ENCODE results near the gene YIPF2.

The YIPF2 gene

DNA sequence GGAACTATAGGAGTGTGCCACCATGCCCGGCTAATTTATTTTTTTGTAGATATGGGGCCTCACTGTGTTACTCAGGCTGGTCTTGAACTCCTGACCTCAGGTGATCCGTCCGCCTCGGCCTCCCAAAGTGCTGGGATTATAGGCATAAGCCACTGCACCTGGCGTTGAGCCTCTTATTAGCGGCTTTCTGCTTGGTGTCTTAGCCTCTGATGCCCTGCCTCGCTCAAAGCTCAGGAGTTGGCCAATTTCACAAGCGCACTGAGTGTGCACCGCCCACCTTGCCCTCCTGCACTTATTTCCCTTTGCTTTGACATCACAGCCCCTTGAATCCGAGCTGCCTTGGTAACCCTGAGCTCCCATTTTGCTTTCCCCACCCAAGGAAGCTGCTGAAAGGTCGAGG, 10.1 kb downstream of the YIPF2 start:
- H3F3A ChIP-seq (ENCODE audit: insufficient read depth, low read length): no peaks in the 10 kb centered on the region
- H2AFZ ChIP-seq (ENCODE audit: low read length): no peak overlapping the region
- H3K9me3 ChIP-seq (replicated peaks; ENCODE audit: insufficient read depth, low read length): no peaks in the 10 kb centered on the region
- H4K20me1 ChIP-seq (ENCODE audit: insufficient read depth, low read length): no peaks in the 10 kb centered on the region
- H3K4me2 ChIP-seq (ENCODE audit: low read depth, low read length): no peak overlapping the region
- no peak overlapping the region for H3K9ac ChIP-seq (ENCODE audit: low read length)
- H3K36me3 ChIP-seq (replicated peaks; ENCODE audit: insufficient read depth, low read length): no peaks in the 10 kb centered on the region
- H3K79me2 ChIP-seq (ENCODE audit: low read length): no peaks in the 10 kb centered on the region
- TF ChIP-seq EZH2phosphoT487 (IDR thresholded peaks at IDR 0.05; ENCODE audit: low read length) (no peak), EZH2 (optimal IDR thresholded peaks at IDR 0.05; ENCODE audit: low read depth, low read length) (no peak)
- TF ChIP-seq, protein P1, sequence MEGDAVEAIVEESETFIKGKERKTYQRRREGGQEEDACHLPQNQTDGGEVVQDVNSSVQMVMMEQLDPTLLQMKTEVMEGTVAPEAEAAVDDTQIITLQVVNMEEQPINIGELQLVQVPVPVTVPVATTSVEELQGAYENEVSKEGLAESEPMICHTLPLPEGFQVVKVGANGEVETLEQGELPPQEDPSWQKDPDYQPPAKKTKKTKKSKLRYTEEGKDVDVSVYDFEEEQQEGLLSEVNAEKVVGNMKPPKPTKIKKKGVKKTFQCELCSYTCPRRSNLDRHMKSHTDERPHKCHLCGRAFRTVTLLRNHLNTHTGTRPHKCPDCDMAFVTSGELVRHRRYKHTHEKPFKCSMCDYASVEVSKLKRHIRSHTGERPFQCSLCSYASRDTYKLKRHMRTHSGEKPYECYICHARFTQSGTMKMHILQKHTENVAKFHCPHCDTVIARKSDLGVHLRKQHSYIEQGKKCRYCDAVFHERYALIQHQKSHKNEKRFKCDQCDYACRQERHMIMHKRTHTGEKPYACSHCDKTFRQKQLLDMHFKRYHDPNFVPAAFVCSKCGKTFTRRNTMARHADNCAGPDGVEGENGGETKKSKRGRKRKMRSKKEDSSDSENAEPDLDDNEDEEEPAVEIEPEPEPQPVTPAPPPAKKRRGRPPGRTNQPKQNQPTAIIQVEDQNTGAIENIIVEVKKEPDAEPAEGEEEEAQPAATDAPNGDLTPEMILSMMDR (IDR thresholded peaks at IDR 0.05; ENCODE audit: low read length): no peak
- no peak for DNase-seq
- no peaks in the 10 kb centered on the region for H3K4me1 ChIP-seq (ENCODE audit: low read length)
- no peaks in the 10 kb centered on the region for H3K9me2 ChIP-seq (replicated peaks; ENCODE audit: insufficient read depth, low read length)
- no peaks in the 10 kb centered on the region for H3K27me3 ChIP-seq (replicated peaks; ENCODE audit: insufficient read depth, low read length)
- H3K27ac ChIP-seq (ENCODE audit: low read length): no peak overlapping the region
- H3K4me3 ChIP-seq (ENCODE audit: low read length): no peak overlapping the region

DNA sequence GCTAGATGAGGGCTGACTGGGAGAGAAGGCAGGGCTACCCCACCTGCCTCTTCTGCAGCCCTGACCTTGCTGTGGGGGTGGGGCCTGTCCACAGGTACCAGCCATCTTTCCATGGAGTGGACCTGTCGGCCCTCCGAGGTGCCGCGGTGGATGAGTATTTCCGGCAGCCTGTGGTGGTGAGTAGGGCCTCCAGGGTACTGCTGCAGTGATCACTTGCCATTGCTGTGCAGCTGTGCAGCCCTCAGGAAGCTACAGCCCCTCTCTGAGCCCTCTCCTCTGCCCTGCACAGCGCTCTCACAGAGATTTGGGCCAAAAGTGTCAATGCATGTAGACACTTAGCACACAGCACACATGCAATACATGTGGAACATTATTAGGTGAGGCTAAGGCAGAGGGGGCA, 11.8 kb downstream of the YIPF2 start:
- Histone ChIP-seq H3F3A (ENCODE audit: insufficient read depth, low read length) (no peaks in the 10 kb centered on the region), H3K4me3 (ENCODE audit: low read length) (no peak overlapping the region), H4K20me1 (ENCODE audit: insufficient read depth, low read length) (no peaks in the 10 kb centered on the region), H3K79me2 (ENCODE audit: low read length) (no peaks in the 10 kb centered on the region), H3K9me3 (replicated peaks; ENCODE audit: insufficient read depth, low read length) (no peaks in the 10 kb centered on the region), H3K27me3 (replicated peaks; ENCODE audit: insufficient read depth, low read length) (no peaks in the 10 kb centered on the region), H2AFZ (ENCODE audit: low read length) (no peak overlapping the region), H3K4me1 (ENCODE audit: low read length) (no peaks in the 10 kb centered on the region), H3K4me2 (ENCODE audit: low read depth, low read length) (no peak overlapping the region), H3K9me2 (replicated peaks; ENCODE audit: insufficient read depth, low read length) (no peaks in the 10 kb centered on the region), H3K36me3 (replicated peaks; ENCODE audit: insufficient read depth, low read length) (no peaks in the 10 kb centered on the region), H3K9ac (ENCODE audit: low read length) (no peak overlapping the region), H3K27ac (ENCODE audit: low read length) (no peak overlapping the region)
- no peak for DNase-seq
- TF ChIP-seq EZH2phosphoT487 (IDR thresholded peaks at IDR 0.05; ENCODE audit: low read length) (no peak), EZH2 (optimal IDR thresholded peaks at IDR 0.05; ENCODE audit: low read depth, low read length) (no peak)
- TF ChIP-seq, protein P1 (IDR thresholded peaks at IDR 0.05; ENCODE audit: low read length): no peak

DNA sequence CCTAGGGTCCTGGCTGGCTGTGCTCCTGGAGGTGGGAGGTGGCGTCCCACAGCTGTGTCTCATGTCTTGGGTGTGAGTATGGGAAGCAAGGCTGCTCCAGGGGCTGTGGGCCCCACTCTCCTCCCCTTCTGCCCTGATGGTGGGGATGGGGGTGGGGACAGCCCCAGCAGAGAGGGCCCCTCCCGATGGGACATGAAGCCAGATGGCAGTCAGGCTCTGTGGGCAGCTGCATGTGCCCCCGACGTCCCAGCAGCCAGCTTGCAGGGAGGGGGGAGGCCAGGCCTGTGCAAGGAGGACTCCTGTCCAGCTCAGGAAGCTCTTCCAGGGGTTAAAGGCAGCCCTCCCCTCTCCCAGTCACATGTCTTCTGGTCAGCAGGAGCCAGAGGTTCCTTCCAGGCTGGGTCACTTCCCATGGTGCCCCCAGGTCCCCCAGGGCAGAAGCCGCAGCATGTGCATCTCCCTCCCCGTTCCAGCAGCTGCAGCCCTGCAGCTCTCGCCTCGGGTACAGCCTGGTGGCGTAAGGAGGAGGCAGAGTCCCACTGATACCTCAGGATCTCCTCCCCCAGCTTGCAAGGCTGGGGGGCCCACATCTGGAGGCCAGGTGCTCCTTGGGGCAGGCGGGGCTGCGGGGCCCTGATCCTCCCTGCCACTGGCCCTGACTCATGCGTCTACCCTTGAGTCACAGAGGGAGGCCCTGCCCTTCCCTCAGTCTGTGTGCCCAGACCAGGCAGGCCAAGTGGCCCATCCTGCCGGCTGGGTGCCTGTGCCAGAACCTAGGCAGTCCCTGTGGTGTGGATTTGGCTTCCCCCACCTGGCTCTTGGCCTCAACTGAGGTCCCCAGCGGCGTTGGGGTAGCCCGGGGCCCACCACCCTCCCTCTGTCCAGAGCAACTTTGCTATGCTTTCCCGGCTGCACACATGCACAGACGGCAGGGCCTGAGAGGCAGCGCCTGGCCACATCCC, 13.0 kb downstream of the YIPF2 start:
- H3K4me1 ChIP-seq (ENCODE audit: low read length): no peaks in the 10 kb centered on the region
- H3K9ac ChIP-seq (ENCODE audit: low read length): no peak overlapping the region
- no peak overlapping the region for H3K4me2 ChIP-seq (ENCODE audit: low read depth, low read length)
- H3K79me2 ChIP-seq (ENCODE audit: low read length): no peaks in the 10 kb centered on the region
- no peaks in the 10 kb centered on the region for H3K36me3 ChIP-seq (replicated peaks; ENCODE audit: insufficient read depth, low read length)
- no peak overlapping the region for H3K27ac ChIP-seq (ENCODE audit: low read length)
- no peaks in the 10 kb centered on the region for H3K27me3 ChIP-seq (replicated peaks; ENCODE audit: insufficient read depth, low read length)
- TF ChIP-seq, protein P1 (IDR thresholded peaks at IDR 0.05; ENCODE audit: low read length): no peak
- TF ChIP-seq EZH2 (optimal IDR thresholded peaks at IDR 0.05; ENCODE audit: low read depth, low read length) (no peak), EZH2phosphoT487 (IDR thresholded peaks at IDR 0.05; ENCODE audit: low read length) (no peak)
- H3F3A ChIP-seq (ENCODE audit: insufficient read depth, low read length): no peaks in the 10 kb centered on the region
- no peak for DNase-seq
- H3K9me3 ChIP-seq (replicated peaks; ENCODE audit: insufficient read depth, low read length): no peaks in the 10 kb centered on the region
- H3K4me3 ChIP-seq (ENCODE audit: low read length): no peak overlapping the region
- H2AFZ ChIP-seq (ENCODE audit: low read length): no peak overlapping the region
- H3K9me2 ChIP-seq (replicated peaks; ENCODE audit: insufficient read depth, low read length): no peaks in the 10 kb centered on the region
- no peaks in the 10 kb centered on the region for H4K20me1 ChIP-seq (ENCODE audit: insufficient read depth, low read length)
